Liver (tissue), 9 donors: ENCODE data around the gene OPN5. TPM values are rescaled to one million over a fixed set of nuclear protein-coding genes. Genes with fewer than 3 reads are reported as not detected.

Source experiments
- DNase-seq: peaks from one replicate; pipeline ENCODE4 v3.0.0-alpha.2; 2017; ENCODE audit warnings: low spot score
- H3K27ac ChIP-seq, 2 donors: one replicate each; pipeline ENCODE4 v1.7.0; 2013; ENCODE audit warnings: inconsistent platforms in 2 of 2, low read length in 2 of 2, control low read depth in 1 of 2, low read depth in 1 of 2, mild to moderate bottlenecking in 1 of 2
- H3K27me3 ChIP-seq, 4 donors: one replicate each; pipeline versions ENCODE4 v1.6.1 to v1.7.0; 2013; ENCODE audit warnings: low read length in 3 of 4, inconsistent platforms in 1 of 4, mild to moderate bottlenecking in 1 of 4, moderate library complexity in 1 of 4; ENCODE audit not compliant: control insufficient read depth in 4 of 4, insufficient read depth in 4 of 4
- H3K36me3 ChIP-seq, 4 donors: one replicate each; pipeline versions ENCODE4 v1.6.1 to v1.7.0; 2013; ENCODE audit warnings: low read length in 3 of 4, mild to moderate bottlenecking in 3 of 4, low read depth in 1 of 4, moderate library complexity in 1 of 4; ENCODE audit not compliant: control insufficient read depth in 4 of 4, insufficient read depth in 3 of 4
- H3K4me1 ChIP-seq, 4 donors: one replicate each; pipeline versions ENCODE4 v1.6.1 to v1.7.0; 2013; ENCODE audit warnings: low read length in 3 of 4, mild to moderate bottlenecking in 3 of 4, moderate library complexity in 1 of 4; ENCODE audit not compliant: control insufficient read depth in 4 of 4, insufficient read depth in 4 of 4
- H3K4me3 ChIP-seq, 3 donors: one replicate each; pipeline versions ENCODE4 v1.6.1 to v1.7.0; 2013; ENCODE audit warnings: low read length in 3 of 3, control low read depth in 1 of 3, low read depth in 1 of 3, mild to moderate bottlenecking in 1 of 3
- H3K9ac ChIP-seq, 2 donors: one replicate each; pipeline ENCODE4 v1.7.0; 2013; ENCODE audit warnings: low read length in 2 of 2, mild to moderate bottlenecking in 2 of 2, moderate library complexity in 2 of 2, control low read depth in 1 of 2, low read depth in 1 of 2
- H3K9me3 ChIP-seq, 4 donors: one replicate each; pipeline versions ENCODE4 v1.6.1 to v1.7.0; 2013; ENCODE audit warnings: low read length in 3 of 4; ENCODE audit not compliant: control insufficient read depth in 4 of 4
- CTCF ChIP-seq: fragments of 150-350 bp; IDR thresholded peaks from 2 replicates; pipeline ENCODE4 v1.5.1; 2017; ENCODE audit warnings: improper control_type of control experiment, low read depth, low read length; ENCODE audit not compliant: missing input control
- EGR1 ChIP-seq, 2 donors: IDR thresholded peaks; 2 replicates each; pipeline ENCODE4 v1.6.1; 2016 to 2018; ENCODE audit warnings: antibody characterized with exemption in 2 of 2, low read depth in 2 of 2
- FOXA1 ChIP-seq: IDR thresholded peaks from 2 replicates; pipeline ENCODE4 v1.6.1; 2016; ENCODE audit warnings: antibody characterized with exemption
- FOXA2 ChIP-seq: IDR thresholded peaks from 2 replicates; pipeline ENCODE4 v1.6.1; 2016; ENCODE audit warnings: antibody characterized with exemption
- GABPA ChIP-seq, 2 donors: IDR thresholded peaks in 1 of 2; conservative IDR thresholded peaks in 1 of 2; 2 replicates each; pipeline ENCODE4 v1.6.1; 2016; ENCODE audit warnings: antibody characterized with exemption in 2 of 2, mild to moderate bottlenecking in 1 of 2, moderate library complexity in 1 of 2
- HNF4A ChIP-seq, 2 donors: conservative IDR thresholded peaks; 2 replicates each; pipeline ENCODE4 v1.6.1; 2016; ENCODE audit warnings: antibody characterized with exemption in 2 of 2, mild to moderate bottlenecking in 2 of 2
- HNF4G ChIP-seq: IDR thresholded peaks from 2 replicates; pipeline ENCODE4 v1.6.1; 2016; ENCODE audit warnings: antibody characterized with exemption
- JUND ChIP-seq, 2 donors: IDR thresholded peaks; 2 replicates each; pipeline ENCODE4 v1.6.1; 2016; ENCODE audit warnings: antibody characterized with exemption in 2 of 2
- MAX ChIP-seq: IDR thresholded peaks from 2 replicates; pipeline ENCODE4 v1.6.1; 2016; ENCODE audit warnings: antibody characterized with exemption
- NR2F2 ChIP-seq: IDR thresholded peaks from 2 replicates; pipeline ENCODE4 v1.6.1; 2016; ENCODE audit warnings: antibody characterized with exemption
- RAD21 ChIP-seq, 2 donors: IDR thresholded peaks; 2 replicates each; pipeline ENCODE4 v1.6.1; 2016; ENCODE audit warnings: antibody characterized with exemption in 2 of 2, mild to moderate bottlenecking in 2 of 2
- REST ChIP-seq: IDR thresholded peaks from 2 replicates; pipeline ENCODE4 v1.6.1; 2016; ENCODE audit warnings: antibody characterized with exemption, mild to moderate bottlenecking
- RXRA ChIP-seq, 2 donors: IDR thresholded peaks; 2 replicates each; pipeline ENCODE4 v1.6.1; 2017 to 2018; ENCODE audit warnings: antibody characterized with exemption in 2 of 2, mild to moderate bottlenecking in 1 of 2
- SP1 ChIP-seq: IDR thresholded peaks from 2 replicates; pipeline ENCODE4 v1.6.1; 2018; ENCODE audit warnings: antibody characterized with exemption, mild to moderate bottlenecking
- TAF1 ChIP-seq: conservative IDR thresholded peaks from 2 replicates; pipeline ENCODE4 v1.6.1; 2016; ENCODE audit warnings: antibody characterized with exemption, mild to moderate bottlenecking
- YY1 ChIP-seq: IDR thresholded peaks from 2 replicates; pipeline ENCODE4 v1.6.1; 2016; ENCODE audit warnings: antibody characterized with exemption, mild to moderate bottlenecking
- WGBS: extraction: QIAGEN DNeasy Blood & Tissue Kit; methylation state at CpG from one replicate; pipeline ENCODE4 v1.1.7; 2013; 5-methylcytosine and 5-hydroxymethylcytosine counted together
- polyA plus RNA-seq, 2 donors: library from polyadenylated mRNA; stranded (reverse) in 1 of 2; unstranded in 1 of 2; fragments of 200-250 nt in 1 of 2; fragments of >200 nt in 1 of 2; fragmentation: Nextera tagmentation in 1 of 2; extraction: Ambion mirVana in 1 of 2; gene quantifications; one replicate each; pipeline versions ENCODE4 v1.2.1 to v1.2.3, GENCODE V29; 2013 to 2015
- total RNA-seq, 2 donors: library from RNA; depleted of rRNA; stranded (reverse); fragments of >200 nt; gene quantifications; one replicate each; pipeline ENCODE4 v1.2.3, GENCODE V29; 2014
- TF ChIP-seq, protein P1 (sequence below): IDR thresholded peaks from 2 replicates; pipeline ENCODE4 v1.6.1; 2016; ENCODE audit warnings: antibody characterized with exemption
- TF ChIP-seq, protein P2 (sequence below): IDR thresholded peaks from 2 replicates; pipeline ENCODE4 v1.6.1; 2016; ENCODE audit warnings: antibody characterized with exemption
- donor health status: healthy.
- donor health status: healthy.
- donor health status: healthy.
- donor health status: healthy.
- donor health status: healthy.

OPN5 gene
- total and polyA plus RNA-seq, 4 donors, result not detected

GRCh38 chr6:47832386-47833100 is 50.7 kb downstream of the OPN5 start:
- TF ChIP-seq GABPA (IDR thresholded peaks at IDR 0.05 in 1 of 2, conservative IDR thresholded peaks at IDR 0.05 in 1 of 2) (no peak), RXRA (IDR thresholded peaks at IDR 0.05) (no peak), JUND (IDR thresholded peaks at IDR 0.05) (no peak), NR2F2 (no peak), YY1 (no peak), FOXA1 (no peak), RAD21 (IDR thresholded peaks at IDR 0.05) (no peak), HNF4G (no peak), EGR1 (IDR thresholded peaks at IDR 0.05; ENCODE audit: low read depth in 2 of 2) (no peak), MAX (no peak), REST (no peak), FOXA2 (no peak), HNF4A (conservative IDR thresholded peaks at IDR 0.05) (no peak), SP1 (no peak), TAF1 (no peak), CTCF (no peak)
- TF ChIP-seq, protein P1, sequence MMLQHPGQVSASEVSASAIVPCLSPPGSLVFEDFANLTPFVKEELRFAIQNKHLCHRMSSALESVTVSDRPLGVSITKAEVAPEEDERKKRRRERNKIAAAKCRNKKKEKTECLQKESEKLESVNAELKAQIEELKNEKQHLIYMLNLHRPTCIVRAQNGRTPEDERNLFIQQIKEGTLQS, result no peak
- TF ChIP-seq, protein P2, sequence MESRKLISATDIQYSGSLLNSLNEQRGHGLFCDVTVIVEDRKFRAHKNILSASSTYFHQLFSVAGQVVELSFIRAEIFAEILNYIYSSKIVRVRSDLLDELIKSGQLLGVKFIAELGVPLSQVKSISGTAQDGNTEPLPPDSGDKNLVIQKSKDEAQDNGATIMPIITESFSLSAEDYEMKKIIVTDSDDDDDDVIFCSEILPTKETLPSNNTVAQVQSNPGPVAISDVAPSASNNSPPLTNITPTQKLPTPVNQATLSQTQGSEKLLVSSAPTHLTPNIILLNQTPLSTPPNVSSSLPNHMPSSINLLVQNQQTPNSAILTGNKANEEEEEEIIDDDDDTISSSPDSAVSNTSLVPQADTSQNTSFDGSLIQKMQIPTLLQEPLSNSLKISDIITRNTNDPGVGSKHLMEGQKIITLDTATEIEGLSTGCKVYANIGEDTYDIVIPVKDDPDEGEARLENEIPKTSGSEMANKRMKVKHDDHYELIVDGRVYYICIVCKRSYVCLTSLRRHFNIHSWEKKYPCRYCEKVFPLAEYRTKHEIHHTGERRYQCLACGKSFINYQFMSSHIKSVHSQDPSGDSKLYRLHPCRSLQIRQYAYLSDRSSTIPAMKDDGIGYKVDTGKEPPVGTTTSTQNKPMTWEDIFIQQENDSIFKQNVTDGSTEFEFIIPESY, result no peak
- no peak overlapping the region for H3K9ac ChIP-seq
- peaks cover 0 to 2% (median 0%) of the 10 kb centered on the region in 4 donors for H3K27me3 ChIP-seq
- WGBS, result 41% methylated on average over 2 of the region's 2 CpGs
- no peaks in the 10 kb centered on the region for H3K36me3 ChIP-seq
- no peak for DNase-seq
- H3K27ac ChIP-seq, result no peak overlapping the region
- H3K4me3 ChIP-seq, result no peak overlapping the region
- no peaks in the 10 kb centered on the region for H3K4me1 ChIP-seq
- no peaks in the 10 kb centered on the region for H3K9me3 ChIP-seq
